ENCODE measurements around the gene STK17B. TPM values are rescaled to one million over a fixed set of nuclear protein-coding genes. Genes with fewer than 3 reads are reported as not detected.
A peak's percentile ranks its signal among the peaks of the same experiment; 100 is the strongest.

Gene STK17B
- total RNA-seq, 1 donor: 114 TPM

DNA sequence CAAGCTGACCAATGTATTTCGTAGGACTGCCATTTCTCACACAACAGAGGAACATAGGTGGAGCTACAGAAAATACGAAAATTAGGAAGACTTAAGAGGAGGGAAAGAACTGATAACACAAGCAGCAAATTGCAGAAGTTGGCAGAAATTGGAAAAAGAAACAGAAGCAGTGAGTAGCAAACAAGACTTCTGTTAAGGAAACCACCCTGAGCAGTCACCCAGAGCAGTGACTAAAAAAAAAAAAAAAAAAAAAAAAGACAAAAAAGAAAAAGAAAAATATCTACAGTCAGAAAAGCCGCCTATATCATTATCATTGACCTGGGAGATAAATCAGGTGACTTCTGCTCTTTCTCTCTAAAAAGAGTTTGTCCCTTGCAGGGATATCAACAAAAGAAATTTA lies 21.4 kb downstream of the STK17B start:
- TF ChIP-seq, protein P1, sequence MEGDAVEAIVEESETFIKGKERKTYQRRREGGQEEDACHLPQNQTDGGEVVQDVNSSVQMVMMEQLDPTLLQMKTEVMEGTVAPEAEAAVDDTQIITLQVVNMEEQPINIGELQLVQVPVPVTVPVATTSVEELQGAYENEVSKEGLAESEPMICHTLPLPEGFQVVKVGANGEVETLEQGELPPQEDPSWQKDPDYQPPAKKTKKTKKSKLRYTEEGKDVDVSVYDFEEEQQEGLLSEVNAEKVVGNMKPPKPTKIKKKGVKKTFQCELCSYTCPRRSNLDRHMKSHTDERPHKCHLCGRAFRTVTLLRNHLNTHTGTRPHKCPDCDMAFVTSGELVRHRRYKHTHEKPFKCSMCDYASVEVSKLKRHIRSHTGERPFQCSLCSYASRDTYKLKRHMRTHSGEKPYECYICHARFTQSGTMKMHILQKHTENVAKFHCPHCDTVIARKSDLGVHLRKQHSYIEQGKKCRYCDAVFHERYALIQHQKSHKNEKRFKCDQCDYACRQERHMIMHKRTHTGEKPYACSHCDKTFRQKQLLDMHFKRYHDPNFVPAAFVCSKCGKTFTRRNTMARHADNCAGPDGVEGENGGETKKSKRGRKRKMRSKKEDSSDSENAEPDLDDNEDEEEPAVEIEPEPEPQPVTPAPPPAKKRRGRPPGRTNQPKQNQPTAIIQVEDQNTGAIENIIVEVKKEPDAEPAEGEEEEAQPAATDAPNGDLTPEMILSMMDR (IDR thresholded peaks at IDR 0.05; ENCODE audit: insufficient read depth, low read length): no peak

DNA sequence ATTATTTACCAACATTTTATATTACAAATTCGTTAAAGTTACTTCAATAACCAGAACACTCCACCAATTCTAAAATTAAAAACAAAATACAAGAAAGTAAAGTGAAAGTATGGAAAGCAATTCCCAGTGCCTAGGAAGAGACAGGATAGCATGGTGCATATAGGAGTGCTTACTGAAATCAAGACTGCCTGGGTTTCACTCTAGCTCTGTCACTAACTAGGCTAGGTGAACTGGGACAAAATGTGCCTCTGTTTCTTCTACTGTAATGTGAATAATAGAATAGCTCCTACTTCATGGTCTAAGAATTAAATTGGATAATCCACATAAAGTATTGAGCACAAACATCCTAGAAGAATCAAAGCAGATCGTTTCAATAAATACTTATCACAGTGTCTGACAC lies 22.6 kb downstream of the STK17B start:
- no peak overlapping the region for H3K4me3 ChIP-seq (ENCODE audit: low read depth, low read length)
- TF ChIP-seq, protein P1 (IDR thresholded peaks at IDR 0.05; ENCODE audit: insufficient read depth, low read length): no peak
- no peak for DNase-seq (ENCODE audit: low read depth)

More for the DNA sequence above, 21.4 kb downstream of the STK17B start:
- no peak for DNase-seq (ENCODE audit: low read depth)
- H3K4me3 ChIP-seq (ENCODE audit: low read depth, low read length): no peak overlapping the region

DNA sequence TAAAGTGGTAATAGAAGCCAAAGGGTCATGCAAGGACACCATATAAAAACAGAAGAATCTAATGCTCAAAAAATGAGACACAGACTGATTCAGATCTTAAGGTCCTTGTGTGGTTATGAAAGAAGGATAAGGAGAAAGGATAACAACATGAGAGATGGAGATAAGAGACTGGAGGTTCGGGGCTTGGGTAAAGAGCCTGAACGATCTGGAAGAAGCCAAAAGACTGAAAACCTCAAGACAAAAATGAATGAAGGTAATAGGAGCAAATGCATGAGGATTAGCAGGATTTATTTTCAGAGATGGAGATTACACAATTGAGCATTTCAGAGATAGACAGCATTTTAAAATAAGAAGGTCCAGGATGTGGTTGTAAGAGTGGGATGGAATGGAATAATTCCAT lies 26.1 kb downstream of the STK17B start:
- H3K4me3 ChIP-seq (ENCODE audit: low read depth, low read length): no peak overlapping the region
- TF ChIP-seq, protein P1 (IDR thresholded peaks at IDR 0.05; ENCODE audit: insufficient read depth, low read length): no peak
- DNase-seq (ENCODE audit: low read depth): no peak

DNA sequence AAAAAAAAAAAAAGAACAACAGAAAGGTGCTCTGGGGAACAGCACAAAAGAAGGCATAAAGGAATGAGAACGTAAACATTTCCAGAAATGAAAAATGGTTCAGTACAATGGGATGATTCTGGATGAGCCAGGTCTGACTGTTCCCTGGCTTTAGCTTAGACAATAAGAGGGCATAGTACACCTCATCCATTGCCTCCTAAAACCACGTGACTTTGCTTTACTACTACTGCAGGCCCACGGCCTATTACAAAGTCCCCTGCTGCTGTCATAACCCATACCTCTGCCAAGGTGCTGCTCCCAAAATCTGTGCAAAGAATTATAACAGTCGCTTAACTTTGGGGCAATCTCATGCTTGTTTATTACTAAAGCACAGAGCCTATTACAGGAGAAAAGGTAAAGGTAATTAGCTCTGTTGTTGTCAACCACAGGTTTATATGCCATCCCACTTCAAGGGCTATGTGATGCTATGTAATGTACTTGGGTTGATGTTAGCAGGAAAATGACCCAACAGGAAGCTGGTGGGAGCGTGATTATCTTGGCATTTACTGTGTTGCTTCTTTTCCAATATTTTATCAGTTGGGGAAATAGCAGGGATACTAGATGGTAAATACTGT lies 26.8 kb downstream of the STK17B start:
- no peak overlapping the region for H3K4me3 ChIP-seq (ENCODE audit: low read depth, low read length)
- DNase-seq (ENCODE audit: low read depth): no peak
- TF ChIP-seq, protein P1 (IDR thresholded peaks at IDR 0.05; ENCODE audit: insufficient read depth, low read length): no peak

DNA sequence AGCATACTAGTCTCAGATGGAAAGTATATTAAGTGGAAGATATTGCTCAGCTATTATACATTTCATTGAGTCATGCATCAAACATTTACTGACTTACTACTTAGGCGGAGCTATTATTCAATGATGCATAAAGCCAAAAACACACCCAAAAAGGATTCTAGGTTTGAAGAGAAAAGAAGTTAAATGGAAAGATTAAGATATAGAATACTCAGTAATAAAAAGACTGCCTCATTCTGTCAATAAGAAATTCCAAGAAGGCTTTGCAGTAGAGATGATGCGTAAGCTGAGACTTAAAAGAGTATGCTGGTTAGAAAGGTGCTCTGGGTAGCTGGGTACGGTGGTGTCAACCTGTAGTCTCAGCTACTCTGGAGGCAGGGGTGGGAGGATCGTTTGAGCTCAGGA lies 27.6 kb downstream of the STK17B start:
- TF ChIP-seq, protein P1 (IDR thresholded peaks at IDR 0.05; ENCODE audit: insufficient read depth, low read length): no peak
- peak; percentile 67 for DNase-seq (ENCODE audit: low read depth)

DNA sequence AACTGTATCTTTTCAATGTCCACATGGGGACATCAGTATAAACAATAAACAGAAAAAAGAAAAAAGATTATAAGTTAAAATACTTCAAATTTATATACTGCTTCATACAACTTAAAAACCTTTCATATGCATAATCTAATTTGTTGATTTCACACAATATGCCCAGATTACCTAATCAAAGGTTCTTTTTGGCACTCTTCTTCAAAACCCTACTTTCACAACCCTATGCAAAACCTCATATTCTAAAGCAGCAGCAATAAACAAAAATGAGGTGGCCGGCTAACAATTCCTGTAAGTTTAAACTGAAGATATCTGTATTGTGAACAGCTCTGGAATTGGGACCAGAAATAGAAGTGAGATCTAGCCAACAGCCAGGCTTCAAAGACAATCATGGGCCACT lies 28.6 kb downstream of the STK17B start:
- DNase-seq (ENCODE audit: low read depth): peak; percentile 31
- TF ChIP-seq, protein P1 (IDR thresholded peaks at IDR 0.05; ENCODE audit: insufficient read depth, low read length): no peak
- H3K4me3 ChIP-seq (ENCODE audit: low read depth, low read length): no peak overlapping the region

More for the DNA sequence above, 27.6 kb downstream of the STK17B start:
- no peak overlapping the region for H3K4me3 ChIP-seq (ENCODE audit: low read depth, low read length)

DNA sequence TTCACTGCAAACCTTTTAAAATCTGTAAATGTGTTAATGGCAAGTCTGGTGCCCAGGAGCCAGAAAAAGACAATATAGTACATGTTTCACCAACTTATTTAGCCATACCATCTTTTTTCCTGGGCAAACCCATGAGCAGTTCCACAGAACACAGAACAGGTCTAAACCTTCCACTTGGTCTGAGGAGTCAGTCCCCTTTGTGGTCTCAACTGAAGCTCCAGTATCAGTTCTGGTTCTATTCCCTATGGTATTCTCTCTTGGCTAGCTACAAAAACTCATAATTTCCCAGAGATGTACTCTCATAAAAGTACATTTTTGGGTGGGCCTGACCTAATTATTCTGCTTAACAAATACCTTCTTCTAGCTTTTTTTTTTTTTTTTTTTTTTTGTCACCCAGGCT lies 31.2 kb downstream of the STK17B start:
- TF ChIP-seq, protein P1 (IDR thresholded peaks at IDR 0.05; ENCODE audit: insufficient read depth, low read length): no peak
- no peak for DNase-seq (ENCODE audit: low read depth)
- no peak overlapping the region for H3K4me3 ChIP-seq (ENCODE audit: low read depth, low read length)
